Activated B cell treated with CpG ODN at 0.5 μM for 24 hours (primary cell): ENCODE data around the gene CCDC71. TPM values are rescaled to one million over a fixed set of nuclear protein-coding genes. Genes with fewer than 3 reads are reported as not detected.

Experiments
- ATAC-seq: fragments of 200-7000 bp; cut with Tn5 transposase; one replicate; pipeline ENCODE4 v1.10.0; 2021; ENCODE audit warnings: low read depth, mild to moderate bottlenecking, moderate library complexity
- CTCF ChIA-PET: fragments of 350-600 bp; sonication (Branson Sonifier 250); formaldehyde crosslinking; loops from one replicate; lab custom pipeline; 2021; ENCODE audit warnings: antibody characterized with exemption; lab: Charles Lee
- POLR2A ChIA-PET: fragments of 350-600 bp; sonication (Branson Sonifier 250); formaldehyde crosslinking; loops from one replicate; lab custom pipeline; 2021; ENCODE audit warnings: antibody characterized with exemption; lab: Charles Lee
- DNase-seq: peaks from one replicate; pipeline ENCODE4 v3.0.0; 2022
- H3K27ac Mint-ChIP-seq: one replicate; pipeline ENCODE4 v1.8.0; 2020; ENCODE audit warnings: mixed read lengths
- H3K27me3 Mint-ChIP-seq: one replicate; pipeline ENCODE4 v1.8.0; 2021; ENCODE audit warnings: mixed read lengths
- H3K36me3 Mint-ChIP-seq: one replicate; pipeline ENCODE4 v1.8.0; 2021; ENCODE audit warnings: low read depth, mixed read lengths
- H3K4me1 Mint-ChIP-seq: one replicate; pipeline ENCODE4 v1.8.0; 2021; ENCODE audit warnings: mixed read lengths
- H3K4me3 Mint-ChIP-seq: one replicate; pipeline ENCODE4 v1.8.0; 2020; ENCODE audit warnings: mild to moderate bottlenecking, mixed read lengths
- H3K9me3 Mint-ChIP-seq: one replicate; pipeline ENCODE4 v1.8.0; 2020; ENCODE audit warnings: mixed read lengths
- CTCF ChIP-seq: fragments of 200-600 bp; IDR thresholded peaks from one replicate; pipeline ENCODE4 v1.8.0; 2022; ENCODE audit warnings: antibody characterized with exemption, mild to moderate bottlenecking
- intact Hi-C: fragments of 100-400 bp; cut with micrococcal nuclease; formaldehyde crosslinking; loops from one replicate; pipeline ENCODE4 v1.15.1; 2024
- total RNA-seq: library from RNA; stranded (reverse); gene quantifications from 2 replicates; pipeline ENCODE4 v1.2.3, GENCODE V29; 2022

The CCDC71 gene
- total RNA-seq, 1 donor from 2014 or later: 28.3 TPM

GRCh38 chr3:49171119-49171774 is 5.1 kb upstream of the CCDC71 start, which contains the start of gene KLHDC8B:
Gene KLHDC8B, plus strand, starts transcription at chr3:49171598. Its CDS starts 1,172 bp downstream, at chr3:49172770.
- ChIA-PET POLR2A (interaction anchor here (0.7 to 1.7 kb wide), 6 partner anchors 51 to 278 kb away, joined by 3 to 6 read pairs (median 5); partner anchors contain the start of genes QRICH1, USP19 and USP4), CTCF (interaction anchor here (0.6 to 2.4 kb wide), 7 partner anchors 8 to 1007 kb away, joined by 3 to 14 read pairs (median 4); partner anchors contain the start of gene USP4)
- TF ChIP-seq CTCF: peak; percentile 79
- no peaks in the 10 kb centered on the region for H3K9me3 Mint-ChIP-seq
- ATAC-seq: peak; percentile 81
- peaks cover 1% of the 10 kb centered on the region for H3K36me3 Mint-ChIP-seq
- H3K4me3 Mint-ChIP-seq: peak within 1 kb of the TSS; percentile 87
- peak; percentile 76 for DNase-seq
- intact Hi-C loops: loop anchor here (1.0 to 5.0 kb wide), 4 partner anchors 76 to 278 kb away; partner anchors contain the start of genes C3orf62 and QRICH1
- peaks cover 2% of the 10 kb centered on the region for H3K27me3 Mint-ChIP-seq
- peak within 1 kb of the TSS; percentile 35 for H3K27ac Mint-ChIP-seq
- H3K4me1 Mint-ChIP-seq: peaks cover 12% of the 10 kb centered on the region

- no peak for TF ChIP-seq CTCF
- ATAC-seq: no peak
- Mint-ChIP-seq H3K36me3 (peaks cover 3% of the 10 kb centered on the region), H3K27me3 (peaks cover 2% of the 10 kb centered on the region), H3K4me1 (peaks cover 14% of the 10 kb centered on the region), H3K27ac (no peak overlapping the region), H3K9me3 (no peaks in the 10 kb centered on the region), H3K4me3 (peak overlapping the region; percentile 87)
- POLR2A ChIA-PET: interaction anchor here (0.7 to 1.7 kb wide), 6 partner anchors 50 to 278 kb away, joined by 3 to 6 read pairs (median 5); partner anchors contain the start of genes QRICH1, USP19 and USP4
- intact Hi-C loops: loop anchor here (1.0 to 5.0 kb wide), 4 partner anchors 76 to 279 kb away; partner anchors contain the start of genes C3orf62 and QRICH1
- no peak for DNase-seq
- CTCF ChIA-PET: interaction anchor here (0.6 to 2.4 kb wide), 5 partner anchors 169 to 906 kb away, joined by 3 to 14 read pairs (median 4); partner anchors contain the start of gene USP4
Observed at GRCh38 chr3:49170744-49171118, 4.6 kb upstream of the CCDC71 start.

- Mint-ChIP-seq H3K36me3 (peaks cover 26% of the 10 kb centered on the region), H3K27ac (peak overlapping the region; percentile 84), H3K4me1 (peaks cover 28% of the 10 kb centered on the region), H3K9me3 (no peaks in the 10 kb centered on the region), H3K27me3 (peaks cover 2% of the 10 kb centered on the region), H3K4me3 (peak overlapping the region; percentile 89)
- no peak for TF ChIP-seq CTCF
- ATAC-seq (no peak), DNase-seq (no peak)
- CTCF ChIA-PET: no interaction called here
- POLR2A ChIA-PET: no interaction called here
- intact Hi-C loops: loop anchor here (1.0 to 5.0 kb wide), 3 partner anchors 46 to 980 kb away; partner anchors contain the start of gene CDC25A
Observed at GRCh38 chr3:49166752-49167556, 823 bp upstream of the CCDC71 start.

- Mint-ChIP-seq H3K9me3 (no peaks in the 10 kb centered on the region), H3K36me3 (peaks cover 34% of the 10 kb centered on the region), H3K27ac (peak overlapping the region; percentile 82), H3K4me1 (peaks cover 23% of the 10 kb centered on the region), H3K27me3 (peaks cover 2% of the 10 kb centered on the region), H3K4me3 (peak overlapping the region; percentile 92)
- CTCF ChIA-PET: no interaction called here
- TF ChIP-seq CTCF: no peak
- intact Hi-C loops: loop anchor here (5.0 kb wide), 1 partner anchor 978 kb away; the partner anchor contains the start of gene CDC25A
- ATAC-seq: no peak
- POLR2A ChIA-PET: interaction anchor here (0.6 to 2.1 kb wide), 6 partner anchors 44 to 177 kb away, joined by 3 to 10 read pairs (median 5); partner anchors contain the start of genes NDUFAF3, QRICH1, USP19 and USP4
- DNase-seq: no peak
Observed at GRCh38 chr3:49164983-49165720, 979 bp downstream of the CCDC71 start.
